IPS-18c (cell line): ENCODE measurements around the gene ZCWPW1.
"Not testable (repeated sequence)": the region's sequence is repeated elsewhere in the genome, so short reads cannot be mapped to it uniquely, and the experiment has no call there.

Source experiments
- H3K4me3 ChIP-seq: 2 replicates; pipeline ENCODE4 v1.7.0; 2013; ENCODE audit warnings: low read depth, mild to moderate bottlenecking, low read length, moderate library complexity; ENCODE audit not compliant: insufficient read depth
- H3K9me3 ChIP-seq: one replicate; pipeline ENCODE4 v1.6.1; 2013; ENCODE audit warnings: mild to moderate bottlenecking, low read length, moderate library complexity; ENCODE audit not compliant: control insufficient read depth, insufficient read depth

ZCWPW1 gene

GRCh38 chr7:100356416-100357068 is 72.0 kb downstream of the ZCWPW1 start:
- H3K9me3 ChIP-seq: no peaks in the 10 kb centered on the region
- H3K4me3 ChIP-seq: no peak overlapping the region

DNA sequence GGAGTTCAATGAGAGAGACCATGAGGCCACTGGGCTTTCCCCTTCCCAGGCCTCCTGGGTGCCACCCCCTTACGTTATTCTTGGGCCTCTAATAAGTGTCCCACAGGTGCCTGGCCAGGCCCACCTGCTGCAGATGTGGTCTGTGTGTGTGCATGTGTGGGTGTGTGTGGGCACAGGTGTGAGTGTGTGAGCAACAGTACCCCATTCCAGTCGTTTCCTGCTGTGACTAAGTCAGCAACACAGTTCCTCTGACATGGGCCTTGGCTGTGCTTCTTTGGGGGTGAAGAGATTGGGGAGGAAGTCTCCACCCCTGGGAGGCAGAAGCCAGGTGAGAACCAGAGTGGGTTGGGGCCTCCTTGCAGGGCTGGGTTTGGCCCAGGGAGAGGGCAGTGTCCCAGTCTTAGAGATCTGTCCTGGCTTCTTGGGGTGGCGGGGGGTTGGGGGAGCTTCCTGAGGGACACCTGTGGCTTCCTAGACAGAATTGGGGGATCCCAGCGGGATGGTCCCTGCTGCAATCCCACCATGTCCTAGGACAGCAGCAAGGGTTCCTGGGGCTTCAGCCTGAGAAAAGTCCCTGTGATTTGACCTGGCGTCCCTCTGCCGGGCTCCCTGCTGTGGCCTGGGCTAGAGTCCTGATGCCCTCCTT is 74.7 kb downstream of the ZCWPW1 start:
- Histone ChIP-seq H3K4me3 (no peak overlapping the region), H3K9me3 (no peaks in the 10 kb centered on the region)

GRCh38 chr7:100352984-100353684 is 75.4 kb downstream of the ZCWPW1 start:
- Histone ChIP-seq H3K4me3 (no peak overlapping the region), H3K9me3 (no peaks in the 10 kb centered on the region)

DNA sequence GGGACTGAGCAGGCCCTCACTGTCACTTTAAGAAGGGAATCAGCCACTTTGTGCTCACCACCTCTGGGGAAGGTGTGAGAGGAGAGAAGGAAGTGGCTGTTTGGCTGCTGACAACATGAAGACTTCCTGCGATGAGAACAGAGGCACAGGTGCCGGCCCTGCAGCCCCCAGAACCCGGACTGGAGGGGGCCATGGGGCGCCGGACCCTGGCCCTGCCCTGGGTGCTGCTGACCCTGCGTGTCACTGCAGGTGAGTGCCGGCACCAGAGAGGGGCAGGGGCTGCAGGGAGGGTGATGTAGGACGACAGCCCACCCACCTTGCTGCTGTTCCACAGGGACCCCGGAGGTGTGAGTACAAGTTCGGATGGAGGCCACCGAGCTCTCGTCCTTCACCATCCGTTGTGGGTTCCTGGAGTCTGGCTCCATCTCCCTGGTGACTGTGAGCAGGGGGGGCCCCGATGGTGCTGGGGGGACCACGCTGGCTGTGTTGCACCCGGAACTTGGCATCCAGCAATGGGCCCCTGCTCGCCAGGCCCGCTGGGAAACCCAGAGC is 76.2 kb downstream of the ZCWPW1 start:
- H3K9me3 ChIP-seq, H3K4me3 ChIP-seq: not testable (repeated sequence)

GRCh38 chr7:100351657-100352058 is 76.8 kb downstream of the ZCWPW1 start:
- no peak overlapping the region for H3K4me3 ChIP-seq
- no peaks in the 10 kb centered on the region for H3K9me3 ChIP-seq
